GM15510 (cell line): ENCODE results near the gene DDX31.

Source experiments
- POLR2A ChIP-seq: IDR thresholded peaks from 3 replicates; pipeline ENCODE4 v1.6.1; 2011; ENCODE audit warnings: borderline replicate concordance; ENCODE audit not compliant: insufficient read length; ENCODE audit errors: extremely low read depth

DDX31 gene

GRCh38 chr9:132669698-132670456, at the start of gene DDX31:
DDX31 (minus strand) TSS chr9:132669983; CDS start chr9:132669934, 49 bp downstream.
- TF ChIP-seq POLR2A = peak; percentile 82

- TF ChIP-seq POLR2A = no peak
These were observed 47.7 kb upstream of the DDX31 start for GRCh38 chr9:132717326-132717945.

GRCh38 chr9:132716007-132716406, 46.2 kb upstream of the DDX31 start:
- no peak for TF ChIP-seq POLR2A

DNA sequence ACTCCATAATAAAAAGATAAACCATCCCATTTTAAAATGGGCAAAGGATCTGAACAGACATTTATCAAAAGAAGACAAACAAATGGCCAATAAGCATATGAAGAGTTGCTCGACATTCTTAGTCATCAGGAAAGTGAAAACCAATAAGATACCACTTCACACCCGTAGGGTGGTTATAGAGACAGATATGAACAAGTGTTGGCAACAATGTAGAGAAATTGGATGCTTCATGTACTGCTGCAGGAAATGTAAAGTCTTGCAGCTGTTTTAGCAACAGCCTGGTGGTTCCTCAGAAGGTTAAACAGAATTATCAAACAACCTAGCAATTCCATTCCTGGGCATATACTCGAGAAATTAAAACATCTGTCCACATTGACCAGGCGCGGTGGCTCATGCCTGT, 43.0 kb upstream of the DDX31 start:
- no peak for TF ChIP-seq POLR2A

DNA sequence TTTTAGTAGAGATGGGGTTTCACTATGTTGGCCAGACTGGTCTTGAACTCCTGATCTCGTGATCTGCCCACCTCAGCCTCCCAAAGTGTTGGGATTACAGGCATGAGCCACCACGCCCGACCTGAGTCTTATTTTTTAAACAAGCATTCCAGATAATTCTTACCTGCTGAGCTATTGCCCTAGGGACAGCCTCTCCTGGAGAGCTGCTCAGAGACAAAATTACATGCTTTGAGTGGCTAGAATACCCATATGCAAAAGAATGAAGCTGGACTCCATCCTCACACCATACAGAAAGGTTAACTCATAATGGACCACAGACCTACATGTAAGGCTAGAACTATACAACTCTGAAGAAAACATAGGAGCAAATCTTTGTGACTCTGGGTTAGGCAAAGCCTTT, 42.1 kb upstream of the DDX31 start:
- no peak for TF ChIP-seq POLR2A

DNA sequence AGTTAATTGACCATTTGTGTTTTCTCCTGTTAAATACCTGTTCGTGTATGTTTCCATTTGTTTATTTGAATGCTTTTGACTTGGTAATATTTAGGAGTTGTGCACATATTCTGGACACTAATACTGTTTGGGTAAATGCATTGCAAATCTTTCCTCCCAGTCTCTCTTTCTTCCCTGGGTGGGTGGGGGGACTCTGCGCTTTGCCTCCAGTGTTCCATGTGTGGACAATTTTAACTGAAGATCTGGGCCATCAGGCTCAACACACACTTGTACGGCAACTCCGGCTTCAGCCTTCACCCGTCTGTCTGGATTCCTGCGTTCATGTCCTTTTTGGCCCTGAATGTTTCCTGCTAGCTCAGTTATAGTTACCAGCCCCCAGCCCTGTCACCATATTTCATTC, 40.5 kb upstream of the DDX31 start:
- TF ChIP-seq POLR2A = no peak

DNA sequence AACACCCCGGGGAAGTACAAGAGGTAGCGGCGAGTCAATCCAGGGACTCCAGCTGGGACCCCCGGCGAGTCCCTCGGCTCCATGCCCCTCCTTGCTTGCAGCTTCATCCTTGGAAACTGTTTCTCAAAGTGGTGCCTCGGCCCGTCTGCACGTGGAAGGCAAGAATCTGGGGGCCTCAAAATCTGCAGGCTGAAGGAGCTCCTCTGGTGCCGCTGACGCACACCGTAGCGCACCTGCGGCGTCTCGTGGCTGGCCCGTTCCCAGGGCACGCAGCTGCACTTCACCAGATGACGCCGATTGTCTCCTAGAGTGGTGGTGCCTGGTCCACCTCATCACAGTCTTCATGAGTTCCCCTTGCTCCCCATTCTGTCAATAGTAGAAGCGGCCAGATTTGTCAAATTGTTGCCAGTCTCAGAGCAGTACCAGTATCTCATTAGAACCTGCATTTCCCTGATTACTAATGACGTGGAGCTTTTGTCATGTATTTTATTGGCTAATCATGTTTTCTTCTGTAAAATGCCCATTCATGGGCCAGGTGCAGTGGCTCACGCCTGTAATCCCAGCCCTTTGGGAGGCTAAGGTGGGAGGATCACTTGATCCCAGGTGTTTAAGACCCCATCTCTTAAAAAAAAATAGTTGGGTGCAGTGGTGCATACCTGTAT, 39.1 kb upstream of the DDX31 start:
- TF ChIP-seq POLR2A = no peak

- TF ChIP-seq POLR2A = no peak
These were observed 38.5 kb upstream of the DDX31 start for GRCh38 chr9:132708239-132708638.

DNA sequence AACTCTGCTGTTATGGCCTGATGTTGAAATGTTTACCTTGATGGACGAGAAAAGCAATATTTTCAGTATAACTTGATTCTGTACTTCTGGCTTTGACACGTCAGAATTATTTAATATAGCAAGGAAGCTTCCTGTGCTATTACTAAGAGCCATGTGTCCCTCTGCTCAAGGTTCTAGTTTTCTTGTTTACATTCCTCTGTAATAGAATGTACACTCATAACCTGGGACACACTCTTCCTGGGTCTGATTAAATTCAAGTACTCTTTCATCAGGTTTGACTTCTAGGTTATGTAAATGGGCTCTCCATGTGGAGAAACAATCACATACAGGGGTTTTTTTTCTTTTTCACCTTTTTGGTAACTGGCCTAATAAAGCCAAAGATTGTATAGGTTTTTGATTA, 33.6 kb upstream of the DDX31 start:
- no peak for TF ChIP-seq POLR2A

GRCh38 chr9:132702254-132702653, 32.5 kb upstream of the DDX31 start:
- TF ChIP-seq POLR2A = no peak

- no peak for TF ChIP-seq POLR2A
These were observed 30.2 kb upstream of the DDX31 start for GRCh38 chr9:132699956-132700355.

DNA sequence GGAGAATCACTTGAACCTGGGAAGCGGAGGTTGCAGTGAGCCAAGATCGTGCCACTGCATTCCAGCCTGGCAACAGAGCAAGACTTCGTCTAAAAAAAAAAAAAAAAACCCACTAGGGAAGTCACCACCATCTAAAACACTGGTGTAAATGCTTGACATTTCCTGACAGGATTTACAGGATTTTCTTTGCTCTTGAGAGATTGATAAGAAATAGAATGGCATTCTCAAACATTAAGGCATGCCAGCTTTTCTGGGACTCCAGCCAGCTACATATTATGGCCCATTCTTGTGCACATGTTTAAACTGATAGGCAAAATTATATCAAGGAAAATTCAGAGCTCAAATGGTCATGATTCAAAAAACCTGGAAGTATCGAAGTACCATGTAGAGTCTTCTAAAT, 29.2 kb upstream of the DDX31 start:
- TF ChIP-seq POLR2A = no peak

DNA sequence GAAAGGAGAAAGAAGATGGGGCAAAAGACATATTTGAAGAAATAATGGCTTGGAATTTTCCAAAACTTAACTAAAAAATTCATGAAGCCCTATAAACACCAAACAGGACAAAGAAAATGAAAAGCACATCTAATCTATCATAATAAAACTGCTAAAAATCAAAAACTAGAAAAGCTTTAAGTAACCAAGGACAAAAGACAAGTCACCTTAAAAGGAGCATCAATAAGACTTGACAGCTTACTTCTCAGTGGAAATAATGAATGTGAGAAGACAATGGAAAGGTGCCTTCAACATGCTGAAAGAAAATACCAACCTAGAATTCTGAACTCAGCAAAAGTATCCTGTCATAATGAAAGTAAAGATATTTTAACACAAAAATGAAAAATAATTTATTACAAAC, 27.4 kb upstream of the DDX31 start:
- TF ChIP-seq POLR2A = no peak

DNA sequence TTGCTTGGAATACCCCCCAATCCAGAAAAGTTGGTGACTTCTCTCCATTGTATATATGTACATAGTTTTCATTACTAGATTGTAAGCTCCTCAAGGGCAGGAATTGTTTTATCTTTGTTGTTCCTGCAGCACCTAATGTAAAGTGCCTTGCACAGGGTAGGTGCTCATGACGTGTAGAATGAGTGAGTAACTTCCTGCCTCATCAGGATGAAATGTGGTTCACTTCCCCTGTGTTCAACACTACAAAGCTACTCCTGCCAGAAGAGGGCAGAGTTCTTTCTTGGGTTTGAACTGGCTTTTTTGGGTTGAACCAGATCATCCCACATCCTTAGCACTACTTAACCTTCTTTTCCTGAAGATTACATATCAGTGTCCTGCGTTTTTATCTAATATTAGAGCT, 24.4 kb upstream of the DDX31 start:
- no peak for TF ChIP-seq POLR2A

DNA sequence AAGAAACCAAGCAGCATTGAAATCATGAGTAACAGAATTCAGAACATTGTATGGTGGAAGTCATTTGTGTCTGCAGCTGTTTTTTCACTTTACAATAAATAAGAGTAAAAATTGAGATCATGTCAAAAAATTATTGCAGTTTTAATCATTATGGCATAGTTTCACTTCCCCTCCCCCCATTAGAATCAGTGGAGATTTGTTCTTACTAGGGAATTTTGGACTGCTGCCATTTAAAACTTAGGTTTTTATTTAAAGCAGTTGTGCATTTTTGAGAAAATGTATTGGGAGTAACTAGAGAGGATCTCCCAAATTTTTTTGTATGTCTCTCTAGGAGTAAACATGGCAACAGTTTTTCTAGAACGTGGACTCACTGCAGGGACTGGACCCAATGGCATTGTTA, 20.9 kb upstream of the DDX31 start:
- no peak for TF ChIP-seq POLR2A

DNA sequence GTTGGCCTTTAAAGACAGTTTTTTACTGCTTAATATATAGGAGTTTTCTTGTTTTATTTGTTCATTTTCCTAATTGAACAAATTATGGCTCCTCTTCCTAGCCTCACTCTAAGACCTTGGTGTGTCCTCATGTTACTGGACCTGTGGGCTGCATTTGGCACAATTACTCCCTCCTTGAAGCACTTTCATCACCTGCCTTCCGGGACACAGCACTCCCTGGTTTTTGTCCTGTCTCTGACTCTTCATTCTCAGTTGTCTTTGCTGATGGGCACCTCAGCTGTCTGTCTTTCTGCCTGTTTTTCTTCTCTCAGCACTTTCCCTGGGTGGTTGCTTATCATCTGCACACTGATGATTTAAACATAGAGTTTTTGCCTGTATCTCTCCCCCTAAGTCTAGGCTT, 14.1 kb upstream of the DDX31 start:
- TF ChIP-seq POLR2A = no peak
